HepG2 (cell line): ENCODE data around the gene PDZD7. TPM values are rescaled to one million over a fixed set of nuclear protein-coding genes. Genes with fewer than 3 reads are reported as not detected.
A peak's percentile ranks its signal among the peaks of the same experiment; 100 is the strongest.

Experiments used
- FOSL2 ChIP-seq: sonication (generic); formaldehyde crosslinking; IDR thresholded peaks from 2 replicates; pipeline ENCODE4 v1.4.0; 2020; ENCODE audit warnings: missing genetic modification reagents
- FOXO1 ChIP-seq: sonication (generic); formaldehyde crosslinking; IDR thresholded peaks from 2 replicates; pipeline ENCODE4 v1.4.0; 2020; ENCODE audit warnings: missing genetic modification reagents
- HES4 ChIP-seq: sonication (generic); formaldehyde crosslinking; IDR thresholded peaks from 2 replicates; pipeline ENCODE4 v1.9.0; 2021; ENCODE audit warnings: mild to moderate bottlenecking, missing genetic modification reagents, borderline replicate concordance
- JUND ChIP-seq: sonication (generic); formaldehyde crosslinking; IDR thresholded peaks from 2 replicates; pipeline ENCODE4 v1.8.0; 2022; ENCODE audit warnings: mild to moderate bottlenecking, missing genetic modification reagents
- KAT8 ChIP-seq: IDR thresholded peaks from 2 replicates; pipeline ENCODE4 v1.6.1; 2016; ENCODE audit warnings: missing genetic modification reagents, missing compliant biosample characterization
- KDM5B ChIP-seq: sonication (generic); formaldehyde crosslinking; IDR thresholded peaks from 2 replicates; pipeline ENCODE4 v1.4.0; 2020; ENCODE audit warnings: missing genetic modification reagents, mild to moderate bottlenecking, borderline replicate concordance
- MEF2D ChIP-seq: sonication (generic); formaldehyde crosslinking; IDR thresholded peaks from 2 replicates; pipeline ENCODE4 v1.5.1; 2020; ENCODE audit warnings: mild to moderate bottlenecking, missing genetic modification reagents
- MYC ChIP-seq: sonication (generic); formaldehyde crosslinking; IDR thresholded peaks from 2 replicates; pipeline ENCODE4 v1.9.0; 2021; ENCODE audit warnings: missing genetic modification reagents, borderline replicate concordance
- NFRKB ChIP-seq: fragments of 450-650 bp; IDR thresholded peaks from 2 replicates; pipeline ENCODE4 v1.6.1; 2017
- PHF20 ChIP-seq: sonication (generic); formaldehyde crosslinking; IDR thresholded peaks from 2 replicates; pipeline ENCODE4 v1.5.0; 2020; ENCODE audit warnings: mild to moderate bottlenecking, missing genetic modification reagents
- SRSF9 ChIP-seq: fragments of 200-400 bp; formaldehyde crosslinking; IDR thresholded peaks from 2 replicates; pipeline ENCODE4 v1.6.1; 2018; ENCODE audit warnings: borderline replicate concordance, mild to moderate bottlenecking, low read depth, low read length; ENCODE audit not compliant: insufficient read depth, poor library complexity, severe bottlenecking
- STAG1 ChIP-seq: sonication (generic); formaldehyde crosslinking; IDR thresholded peaks from 2 replicates; pipeline ENCODE4 v1.4.0; 2020; ENCODE audit warnings: missing genetic modification reagents
- TARDBP ChIP-seq: sonication (generic); formaldehyde crosslinking; IDR thresholded peaks from 2 replicates; pipeline ENCODE4 v1.8.0; 2022; ENCODE audit warnings: mild to moderate bottlenecking, missing genetic modification reagents
- YEATS2 ChIP-seq: sonication (generic); formaldehyde crosslinking; IDR thresholded peaks from 2 replicates; pipeline ENCODE4 v1.4.0; 2020; ENCODE audit warnings: missing genetic modification reagents, borderline replicate concordance
- YY1 ChIP-seq: IDR thresholded peaks from 2 replicates; pipeline ENCODE4 v1.6.1; 2011; ENCODE audit warnings: low read length, low read depth, moderate library complexity, mild to moderate bottlenecking; ENCODE audit not compliant: insufficient read depth, insufficient replicate concordance
- ZBTB7A ChIP-seq: sonication (generic); formaldehyde crosslinking; IDR thresholded peaks from 2 replicates; pipeline ENCODE4 v1.8.0; 2022; ENCODE audit warnings: mild to moderate bottlenecking, missing genetic modification reagents
- ZFP37 ChIP-seq: sonication (generic); formaldehyde crosslinking; IDR thresholded peaks from 2 replicates; pipeline ENCODE4 v1.4.0; 2020; ENCODE audit warnings: missing genetic modification reagents, borderline replicate concordance
- ZIK1 ChIP-seq: sonication (generic); formaldehyde crosslinking; IDR thresholded peaks from 2 replicates; pipeline ENCODE4 v1.5.0; 2020; ENCODE audit warnings: mild to moderate bottlenecking, low read depth, missing genetic modification reagents, borderline replicate concordance
- ZNF350 ChIP-seq: sonication (generic); formaldehyde crosslinking; IDR thresholded peaks from 2 replicates; pipeline ENCODE4 v1.4.0; 2020; ENCODE audit warnings: mild to moderate bottlenecking, low read depth, missing genetic modification reagents, borderline replicate concordance
- ZNF430 ChIP-seq: sonication (generic); formaldehyde crosslinking; IDR thresholded peaks from 2 replicates; pipeline ENCODE4 v1.9.0; 2021; ENCODE audit warnings: mild to moderate bottlenecking, missing genetic modification reagents
- ZNF546 ChIP-seq: sonication (generic); formaldehyde crosslinking; conservative IDR thresholded peaks from 2 replicates; pipeline ENCODE4 v1.8.1; 2023; ENCODE audit warnings: mild to moderate bottlenecking, missing genetic modification reagents
- ZNF773 ChIP-seq: sonication (generic); formaldehyde crosslinking; IDR thresholded peaks from 2 replicates; pipeline ENCODE4 v1.4.0; 2020; ENCODE audit warnings: missing genetic modification reagents, borderline replicate concordance
- polyA plus RNA-seq, 8 experiments: library from polyadenylated mRNA; depleted of rRNA in 3 of 8; stranded (reverse) in 7 of 8; unstranded in 1 of 8; fragments of >200 nt; fragmentation: Illumina TruSeq in 4 of 8; extraction: Trizol in 4 of 8; gene quantifications; 2 replicates each; pipeline versions ENCODE4 v1.2.1 to v1.2.3, GENCODE V29; 2011 to 2016; ENCODE audit warnings: low read depth in 4 of 8, missing spikeins in 1 of 8, mixed read lengths in 1 of 8; ENCODE audit not compliant: insufficient read depth in 1 of 8
- total RNA-seq, 5 experiments: library from RNA; depleted of rRNA; stranded (reverse); fragments of >200 nt; fragmentation: Illumina TruSeq; extraction: Trizol; gene quantifications; 2 replicates each; pipeline ENCODE4 v1.2.3, GENCODE V29; 2016; ENCODE audit warnings: low read depth in 1 of 5
- TF ChIP-seq, protein P1 (sequence below), 2 experiments: sonication (generic) in 1 of 2; formaldehyde crosslinking in 1 of 2; IDR thresholded peaks; 2 replicates each; pipeline versions ENCODE4 v1.6.1 to v1.9.0; 2014 to 2022; ENCODE audit warnings: antibody characterized with exemption in 1 of 2, borderline replicate concordance in 1 of 2, inconsistent platforms in 1 of 2, low read depth in 1 of 2, missing genetic modification reagents in 1 of 2
- TF ChIP-seq, protein P2 (sequence below): sonication (generic); formaldehyde crosslinking; IDR thresholded peaks from 2 replicates; pipeline ENCODE4 v1.8.0; 2022; ENCODE audit warnings: missing genetic modification reagents, mild to moderate bottlenecking, inconsistent platforms, borderline replicate concordance

PDZD7 gene
- total and polyA plus RNA-seq, 2 of the 13 experiments (the other 11 are each of a cell fraction or from before 2014, with no cell fraction given): 0.58 to 0.73 TPM

DNA sequence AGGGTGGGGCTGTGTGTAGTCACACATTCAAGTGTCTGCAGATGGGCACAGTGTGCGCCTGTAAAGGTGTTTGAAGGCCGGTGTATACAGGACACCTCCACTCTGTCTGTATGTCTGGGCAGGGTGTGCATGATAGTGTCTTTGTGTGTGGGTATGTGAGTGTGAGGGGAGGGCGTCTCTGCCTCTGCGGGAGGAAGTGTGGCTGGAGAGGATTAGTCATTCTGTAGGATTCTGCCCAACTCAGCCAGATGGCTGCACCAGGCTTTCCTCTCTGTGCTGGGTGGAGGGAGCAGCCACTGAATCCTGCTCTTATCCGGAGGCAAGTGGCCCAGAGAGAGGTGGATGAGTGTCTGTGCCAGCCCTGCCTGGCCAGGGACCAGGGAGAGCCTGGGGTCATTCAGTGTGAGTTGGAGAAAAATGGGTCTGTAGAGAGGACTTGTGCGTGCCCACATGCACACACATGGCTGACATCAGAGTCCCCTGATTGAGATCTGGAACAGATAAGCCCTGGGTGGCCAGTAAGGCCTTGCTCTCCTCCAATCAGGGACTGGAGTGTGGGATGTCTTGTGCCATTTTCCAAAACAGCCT, 1.8 kb upstream of the PDZD7 start (continued):
- TF ChIP-seq, protein P1, sequence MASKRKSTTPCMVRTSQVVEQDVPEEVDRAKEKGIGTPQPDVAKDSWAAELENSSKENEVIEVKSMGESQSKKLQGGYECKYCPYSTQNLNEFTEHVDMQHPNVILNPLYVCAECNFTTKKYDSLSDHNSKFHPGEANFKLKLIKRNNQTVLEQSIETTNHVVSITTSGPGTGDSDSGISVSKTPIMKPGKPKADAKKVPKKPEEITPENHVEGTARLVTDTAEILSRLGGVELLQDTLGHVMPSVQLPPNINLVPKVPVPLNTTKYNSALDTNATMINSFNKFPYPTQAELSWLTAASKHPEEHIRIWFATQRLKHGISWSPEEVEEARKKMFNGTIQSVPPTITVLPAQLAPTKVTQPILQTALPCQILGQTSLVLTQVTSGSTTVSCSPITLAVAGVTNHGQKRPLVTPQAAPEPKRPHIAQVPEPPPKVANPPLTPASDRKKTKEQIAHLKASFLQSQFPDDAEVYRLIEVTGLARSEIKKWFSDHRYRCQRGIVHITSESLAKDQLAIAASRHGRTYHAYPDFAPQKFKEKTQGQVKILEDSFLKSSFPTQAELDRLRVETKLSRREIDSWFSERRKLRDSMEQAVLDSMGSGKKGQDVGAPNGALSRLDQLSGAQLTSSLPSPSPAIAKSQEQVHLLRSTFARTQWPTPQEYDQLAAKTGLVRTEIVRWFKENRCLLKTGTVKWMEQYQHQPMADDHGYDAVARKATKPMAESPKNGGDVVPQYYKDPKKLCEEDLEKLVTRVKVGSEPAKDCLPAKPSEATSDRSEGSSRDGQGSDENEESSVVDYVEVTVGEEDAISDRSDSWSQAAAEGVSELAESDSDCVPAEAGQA (IDR thresholded peaks at IDR 0.05; ENCODE audit: low read depth): 0 out of 2 replicates have a peak, but pooled peaks have one; percentile 10
- TF ChIP-seq, protein P1 (CRISPR knock-in tag; IDR thresholded peaks at IDR 0.05; ENCODE audit: borderline replicate concordance): no peak
- no peak for TF ChIP-seq FOXO1 (CRISPR knock-in tag)
- TF ChIP-seq JUND: peak; percentile 5; the same call in 1 of the 2 replicates
- TF ChIP-seq FOSL2: peak; percentile 83
- TF ChIP-seq ZBTB7A (CRISPR knock-in tag): no peak
- no peak for TF ChIP-seq ZNF430 (CRISPR knock-in tag)
- TF ChIP-seq YY1: no peak
- TF ChIP-seq, protein P2, sequence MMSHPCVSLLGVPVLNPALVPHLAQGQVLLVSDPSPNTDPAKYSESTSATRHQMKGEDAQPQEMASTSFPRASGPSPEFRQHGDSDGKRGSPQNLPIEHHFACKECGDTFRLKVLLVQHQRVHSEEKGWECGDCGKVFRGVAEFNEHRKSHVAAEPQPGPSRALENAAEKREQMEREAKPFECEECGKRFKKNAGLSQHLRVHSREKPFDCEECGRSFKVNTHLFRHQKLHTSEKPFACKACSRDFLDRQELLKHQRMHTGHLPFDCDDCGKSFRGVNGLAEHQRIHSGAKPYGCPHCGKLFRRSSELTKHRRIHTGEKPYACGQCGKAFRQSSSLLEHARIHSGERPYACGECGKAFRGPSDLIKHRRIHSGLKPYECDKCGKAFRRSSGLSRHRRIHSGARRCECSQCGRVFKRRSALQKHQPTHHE (CRISPR knock-in tag): no peak
- TF ChIP-seq STAG1: no peak
- 0 out of 2 replicates have a peak, but pooled peaks have one; percentile 24 for TF ChIP-seq TARDBP (CRISPR knock-in tag)
- TF ChIP-seq MEF2D (CRISPR knock-in tag): 0 out of 2 replicates have a peak, but pooled peaks have one; percentile 35
- TF ChIP-seq HES4: no peak
- TF ChIP-seq ZNF350 (CRISPR knock-in tag): no peak
- no peak for TF ChIP-seq ZNF773 (CRISPR knock-in tag)
- 0 out of 2 replicates have a peak, but pooled peaks have one; percentile 9 for TF ChIP-seq ZNF546 (CRISPR knock-in tag)
- no peak for TF ChIP-seq ZIK1
- TF ChIP-seq PHF20 (CRISPR knock-in tag): no peak
- 0 out of 2 replicates have a peak, but pooled peaks have one; percentile 14 for TF ChIP-seq KAT8
- 0 out of 2 replicates have a peak, but pooled peaks have one; percentile 0 for TF ChIP-seq MYC (CRISPR knock-in tag)
- 0 out of 2 replicates have a peak, but pooled peaks have one; percentile 14 for TF ChIP-seq YEATS2 (CRISPR knock-in tag)
- TF ChIP-seq NFRKB: no peak
- TF ChIP-seq KDM5B (CRISPR knock-in tag): peak; percentile 16; the same call in 1 of the 2 replicates
- TF ChIP-seq ZFP37: no peak
- no peak for TF ChIP-seq SRSF9
